ENCODE measurements around the gene SIK3.

The SIK3 gene

GRCh38 chr11:116901211-116901610 lies 197.0 kb downstream of the SIK3 start:
- Histone ChIP-seq H3K4me1 (ENCODE audit: insufficient read depth, low read length) (no peaks in the 10 kb centered on the region), H3K27ac (ENCODE audit: low read depth, low read length) (no peak overlapping the region), H3K27me3 (ENCODE audit: insufficient read depth, low read length) (no peaks in the 10 kb centered on the region), H3K9ac (ENCODE audit: low read depth, low read length) (no peak overlapping the region), H3K4me3 (ENCODE audit: low read length) (no peak overlapping the region), H3K9me3 (ENCODE audit: insufficient read depth, low read depth, low read length) (peaks cover 3% of the 10 kb centered on the region; the same call in 1 of the 2 replicates), H3K36me3 (ENCODE audit: insufficient read depth, low read length) (peaks cover 12% of the 10 kb centered on the region)
- 92% methylated on average over 3 of the region's 3 CpGs for WGBS

GRCh38 chr11:116896211-116896610 lies 202.0 kb downstream of the SIK3 start:
- H3K27ac ChIP-seq (ENCODE audit: low read depth, low read length) = no peak overlapping the region
- H3K4me1 ChIP-seq (ENCODE audit: insufficient read depth, low read length) = no peaks in the 10 kb centered on the region
- H3K36me3 ChIP-seq (ENCODE audit: insufficient read depth, low read length) = peaks cover 43% of the 10 kb centered on the region
- no peaks in the 10 kb centered on the region for H3K27me3 ChIP-seq (ENCODE audit: insufficient read depth, low read length)
- WGBS = 95% methylated on average over 8 of the region's 8 CpGs
- H3K9ac ChIP-seq (ENCODE audit: low read depth, low read length) = no peak overlapping the region
- peaks cover 3% of the 10 kb centered on the region; the same call in 1 of the 2 replicates for H3K9me3 ChIP-seq (ENCODE audit: insufficient read depth, low read depth, low read length)
- H3K4me3 ChIP-seq (ENCODE audit: low read length) = no peak overlapping the region

- Histone ChIP-seq H3K36me3 (ENCODE audit: insufficient read depth, low read length) (peaks cover 45% of the 10 kb centered on the region), H3K9ac (ENCODE audit: low read depth, low read length) (no peak overlapping the region), H3K4me3 (ENCODE audit: low read length) (no peak overlapping the region), H3K27ac (ENCODE audit: low read depth, low read length) (no peak overlapping the region), H3K27me3 (ENCODE audit: insufficient read depth, low read length) (no peaks in the 10 kb centered on the region), H3K9me3 (ENCODE audit: insufficient read depth, low read depth, low read length) (peaks cover 3% of the 10 kb centered on the region; the same call in 1 of the 2 replicates), H3K4me1 (ENCODE audit: insufficient read depth, low read length) (no peaks in the 10 kb centered on the region)
- whole genome bisulfite sequencing = 54% methylated on average over 10 of the region's 11 CpGs
These were observed 203.0 kb downstream of the SIK3 start for GRCh38 chr11:116895048-116895757.

- H3K9me3 ChIP-seq (ENCODE audit: insufficient read depth, low read depth, low read length) = no peaks in the 10 kb centered on the region
- 97% methylated on average over 2 of the region's 2 CpGs for WGBS
- H3K27me3 ChIP-seq (ENCODE audit: insufficient read depth, low read length) = no peaks in the 10 kb centered on the region
- H3K36me3 ChIP-seq (ENCODE audit: insufficient read depth, low read length) = peaks cover 40% of the 10 kb centered on the region
- H3K4me3 ChIP-seq (ENCODE audit: low read length) = no peak overlapping the region
- no peak overlapping the region for H3K27ac ChIP-seq (ENCODE audit: low read depth, low read length)
- H3K9ac ChIP-seq (ENCODE audit: low read depth, low read length) = no peak overlapping the region
- no peaks in the 10 kb centered on the region for H3K4me1 ChIP-seq (ENCODE audit: insufficient read depth, low read length)
These were observed 204.3 kb downstream of the SIK3 start for GRCh38 chr11:116893906-116894305.

- H3K27me3 ChIP-seq (ENCODE audit: insufficient read depth, low read length) = no peaks in the 10 kb centered on the region
- H3K4me1 ChIP-seq (ENCODE audit: insufficient read depth, low read length) = no peaks in the 10 kb centered on the region
- WGBS = 90% methylated on average over 3 of the region's 3 CpGs
- H3K4me3 ChIP-seq (ENCODE audit: low read length) = no peak overlapping the region
- no peak overlapping the region for H3K27ac ChIP-seq (ENCODE audit: low read depth, low read length)
- H3K36me3 ChIP-seq (ENCODE audit: insufficient read depth, low read length) = peaks cover 40% of the 10 kb centered on the region
- H3K9me3 ChIP-seq (ENCODE audit: insufficient read depth, low read depth, low read length) = no peaks in the 10 kb centered on the region
- no peak overlapping the region for H3K9ac ChIP-seq (ENCODE audit: low read depth, low read length)
These were observed 204.8 kb downstream of the SIK3 start for GRCh38 chr11:116893437-116893836.

GRCh38 chr11:116892374-116892773 lies 205.9 kb downstream of the SIK3 start:
- Histone ChIP-seq H3K27me3 (ENCODE audit: insufficient read depth, low read length) (no peaks in the 10 kb centered on the region), H3K27ac (ENCODE audit: low read depth, low read length) (no peak overlapping the region), H3K4me1 (ENCODE audit: insufficient read depth, low read length) (no peaks in the 10 kb centered on the region), H3K9ac (ENCODE audit: low read depth, low read length) (no peak overlapping the region), H3K4me3 (ENCODE audit: low read length) (no peak overlapping the region), H3K9me3 (ENCODE audit: insufficient read depth, low read depth, low read length) (no peaks in the 10 kb centered on the region), H3K36me3 (ENCODE audit: insufficient read depth, low read length) (peaks cover 40% of the 10 kb centered on the region)
- 92% methylated on average over 1 of the region's 2 CpGs for WGBS

GRCh38 chr11:116891746-116892145 lies 206.5 kb downstream of the SIK3 start:
- Histone ChIP-seq H3K4me3 (ENCODE audit: low read length) (no peak overlapping the region), H3K27ac (ENCODE audit: low read depth, low read length) (no peak overlapping the region), H3K9ac (ENCODE audit: low read depth, low read length) (no peak overlapping the region), H3K36me3 (ENCODE audit: insufficient read depth, low read length) (peaks cover 40% of the 10 kb centered on the region), H3K9me3 (ENCODE audit: insufficient read depth, low read depth, low read length) (no peaks in the 10 kb centered on the region), H3K4me1 (ENCODE audit: insufficient read depth, low read length) (no peaks in the 10 kb centered on the region), H3K27me3 (ENCODE audit: insufficient read depth, low read length) (no peaks in the 10 kb centered on the region)
- 96% methylated on average over 2 of the region's 2 CpGs for WGBS

- peaks cover 31% of the 10 kb centered on the region; the same call in 1 of the 2 replicates for H3K36me3 ChIP-seq (ENCODE audit: insufficient read depth, low read length)
- no peaks in the 10 kb centered on the region for H3K9me3 ChIP-seq (ENCODE audit: insufficient read depth, low read depth, low read length)
- 92% methylated on average over 4 of the region's 4 CpGs for WGBS
- no peak overlapping the region for H3K4me3 ChIP-seq (ENCODE audit: low read length)
- H3K4me1 ChIP-seq (ENCODE audit: insufficient read depth, low read length) = no peaks in the 10 kb centered on the region
- H3K27ac ChIP-seq (ENCODE audit: low read depth, low read length) = no peak overlapping the region
- H3K9ac ChIP-seq (ENCODE audit: low read depth, low read length) = no peak overlapping the region
- H3K27me3 ChIP-seq (ENCODE audit: insufficient read depth, low read length) = no peaks in the 10 kb centered on the region
These were observed 207.6 kb downstream of the SIK3 start for GRCh38 chr11:116890607-116891006.

- Histone ChIP-seq H3K9me3 (ENCODE audit: insufficient read depth, low read depth, low read length) (no peaks in the 10 kb centered on the region), H3K4me1 (ENCODE audit: insufficient read depth, low read length) (no peaks in the 10 kb centered on the region), H3K9ac (ENCODE audit: low read depth, low read length) (no peak overlapping the region), H3K27me3 (ENCODE audit: insufficient read depth, low read length) (no peaks in the 10 kb centered on the region), H3K36me3 (ENCODE audit: insufficient read depth, low read length) (peaks cover 28% of the 10 kb centered on the region; the same call in 1 of the 2 replicates), H3K27ac (ENCODE audit: low read depth, low read length) (no peak overlapping the region), H3K4me3 (ENCODE audit: low read length) (no peak overlapping the region)
- WGBS = 93% methylated on average over 2 of the region's 2 CpGs
These were observed 208.0 kb downstream of the SIK3 start for GRCh38 chr11:116890193-116890592.

- 93% methylated on average over 3 of the region's 3 CpGs for WGBS
- H3K9ac ChIP-seq (ENCODE audit: low read depth, low read length) = no peak overlapping the region
- peaks cover 21% of the 10 kb centered on the region; the same call in 1 of the 2 replicates for H3K36me3 ChIP-seq (ENCODE audit: insufficient read depth, low read length)
- H3K27ac ChIP-seq (ENCODE audit: low read depth, low read length) = no peak overlapping the region
- H3K4me3 ChIP-seq (ENCODE audit: low read length) = no peak overlapping the region
- no peaks in the 10 kb centered on the region for H3K27me3 ChIP-seq (ENCODE audit: insufficient read depth, low read length)
- no peaks in the 10 kb centered on the region for H3K9me3 ChIP-seq (ENCODE audit: insufficient read depth, low read depth, low read length)
- H3K4me1 ChIP-seq (ENCODE audit: insufficient read depth, low read length) = no peaks in the 10 kb centered on the region
These were observed 209.2 kb downstream of the SIK3 start for GRCh38 chr11:116888884-116889549.

- no peaks in the 10 kb centered on the region for H3K27me3 ChIP-seq (ENCODE audit: insufficient read depth, low read length)
- no peaks in the 10 kb centered on the region for H3K9me3 ChIP-seq (ENCODE audit: insufficient read depth, low read depth, low read length)
- H3K27ac ChIP-seq (ENCODE audit: low read depth, low read length) = no peak overlapping the region
- H3K36me3 ChIP-seq (ENCODE audit: insufficient read depth, low read length) = peaks cover 11% of the 10 kb centered on the region; the same call in 1 of the 2 replicates
- no peak overlapping the region for H3K9ac ChIP-seq (ENCODE audit: low read depth, low read length)
- WGBS = 92% methylated on average over 5 of the region's 5 CpGs
- no peak overlapping the region for H3K4me3 ChIP-seq (ENCODE audit: low read length)
- no peaks in the 10 kb centered on the region for H3K4me1 ChIP-seq (ENCODE audit: insufficient read depth, low read length)
These were observed 210.2 kb downstream of the SIK3 start for GRCh38 chr11:116888024-116888423.
